Nephron (organoid): ENCODE measurements around the gene EIF6.

ENCODE experiments used
- H3K27ac Mint-ChIP-seq, 3 experiments: 2 replicates each; pipeline ENCODE4 v1.8.0; 2020; ENCODE audit warnings: mixed read lengths in 3 of 3, mild to moderate bottlenecking in 2 of 3, moderate library complexity in 1 of 3
- H3K27me3 Mint-ChIP-seq: 2 replicates; pipeline ENCODE4 v1.8.0; 2021; ENCODE audit warnings: low read depth, mild to moderate bottlenecking, moderate library complexity, mixed read lengths
- H3K36me3 Mint-ChIP-seq: 2 replicates; pipeline ENCODE4 v1.8.0; 2020; ENCODE audit warnings: low read depth, mixed read lengths
- H3K4me1 Mint-ChIP-seq: 2 replicates; pipeline ENCODE4 v1.8.0; 2020; ENCODE audit warnings: mixed read lengths
- H3K4me3 Mint-ChIP-seq, 3 experiments: 2 replicates each; pipeline ENCODE4 v1.8.0; 2020; ENCODE audit warnings: mild to moderate bottlenecking in 3 of 3, mixed read lengths in 3 of 3, moderate library complexity in 2 of 3
- H3K9me3 Mint-ChIP-seq: 2 replicates; pipeline ENCODE4 v1.8.0; 2020; ENCODE audit warnings: mixed read lengths
- CTCF ChIP-seq, 3 experiments: fragments of 200-600 bp; sonication (generic); IDR thresholded peaks; one replicate each; pipeline ENCODE4 v1.5.0; 2021; ENCODE audit warnings: antibody characterized with exemption in 3 of 3; ENCODE audit not compliant: unreplicated experiment in 3 of 3

Gene EIF6

GRCh38 chr20:35320396-35321126, 36.0 kb upstream of the EIF6 start:
- no peak for TF ChIP-seq CTCF (IDR thresholded peaks at IDR 0.05; ENCODE audit: unreplicated experiment in 3 of 3)
- H3K27ac Mint-ChIP-seq: peak overlapping the region; percentile 18 to 93 (median 55)
- no peaks in the 10 kb centered on the region for H3K9me3 Mint-ChIP-seq
- peaks cover 10% of the 10 kb centered on the region for H3K36me3 Mint-ChIP-seq
- peak overlapping the region in 1 of 3 experiments; percentile 3 for H3K4me3 Mint-ChIP-seq
- H3K4me1 Mint-ChIP-seq: peaks cover 36% of the 10 kb centered on the region
- no peaks in the 10 kb centered on the region for H3K27me3 Mint-ChIP-seq

- Mint-ChIP-seq H3K27ac (peak overlapping the region; percentile 18 to 93 (median 55)), H3K36me3 (peaks cover 14% of the 10 kb centered on the region), H3K27me3 (no peaks in the 10 kb centered on the region), H3K4me3 (peak overlapping the region in 1 of 3 experiments; percentile 40), H3K4me1 (peaks cover 33% of the 10 kb centered on the region), H3K9me3 (no peaks in the 10 kb centered on the region)
- no peak for TF ChIP-seq CTCF (IDR thresholded peaks at IDR 0.05; ENCODE audit: unreplicated experiment in 3 of 3)
Measured at GRCh38 chr20:35319871-35320197, 35.3 kb upstream of the EIF6 start.

GRCh38 chr20:35319192-35319870, 34.8 kb upstream of the EIF6 start:
- Mint-ChIP-seq H3K27me3 (no peaks in the 10 kb centered on the region), H3K4me3 (peak overlapping the region in 1 of 3 experiments; percentile 8), H3K36me3 (peaks cover 15% of the 10 kb centered on the region), H3K9me3 (no peaks in the 10 kb centered on the region), H3K27ac (peak overlapping the region; percentile 18 to 93 (median 90)), H3K4me1 (peaks cover 33% of the 10 kb centered on the region)
- no peak for TF ChIP-seq CTCF (IDR thresholded peaks at IDR 0.05; ENCODE audit: unreplicated experiment in 3 of 3)

GRCh38 chr20:35318502-35319157, 34.1 kb upstream of the EIF6 start:
- Mint-ChIP-seq H3K27me3 (no peaks in the 10 kb centered on the region), H3K36me3 (peaks cover 17% of the 10 kb centered on the region), H3K4me1 (peaks cover 33% of the 10 kb centered on the region), H3K4me3 (no peak overlapping the region), H3K9me3 (no peaks in the 10 kb centered on the region), H3K27ac (peak overlapping the region; percentile 18 to 93 (median 90))
- TF ChIP-seq CTCF (IDR thresholded peaks at IDR 0.05; ENCODE audit: unreplicated experiment in 3 of 3): no peak

GRCh38 chr20:35317416-35318210, 33.0 kb upstream of the EIF6 start:
- peak overlapping the region in 2 of 3 experiments; percentile 18 to 93 for H3K27ac Mint-ChIP-seq
- peaks cover 17% of the 10 kb centered on the region for H3K36me3 Mint-ChIP-seq
- TF ChIP-seq CTCF (IDR thresholded peaks at IDR 0.05; ENCODE audit: unreplicated experiment in 3 of 3): no peak
- H3K4me3 Mint-ChIP-seq: no peak overlapping the region
- H3K4me1 Mint-ChIP-seq: peaks cover 33% of the 10 kb centered on the region
- no peaks in the 10 kb centered on the region for H3K9me3 Mint-ChIP-seq
- H3K27me3 Mint-ChIP-seq: no peaks in the 10 kb centered on the region
